ENCODE data around the gene FOXF1. TPM values are rescaled to one million over a fixed set of nuclear protein-coding genes. Genes with fewer than 3 reads are reported as not detected.

Gene FOXF1
- polyA plus RNA-seq, 1 donor: not detected

GRCh38 chr16:86534779-86535615 lies 24.7 kb downstream of the FOXF1 start:
- DNase-seq: no peak

- no peak for DNase-seq
These were observed 26.3 kb downstream of the FOXF1 start for GRCh38 chr16:86536621-86537020.

GRCh38 chr16:86537486-86537885 lies 27.2 kb downstream of the FOXF1 start:
- no peak for DNase-seq

GRCh38 chr16:86538196-86538780 lies 28.0 kb downstream of the FOXF1 start:
- DNase-seq: no peak

GRCh38 chr16:86540894-86541293 lies 30.6 kb downstream of the FOXF1 start:
- DNase-seq: no peak

GRCh38 chr16:86541560-86541959 lies 31.2 kb downstream of the FOXF1 start:
- DNase-seq: no peak

GRCh38 chr16:86542756-86543750 lies 32.7 kb downstream of the FOXF1 start:
- no peak for DNase-seq

GRCh38 chr16:86545481-86545880 lies 35.2 kb downstream of the FOXF1 start:
- DNase-seq: no peak

- no peak for DNase-seq
These were observed 35.8 kb downstream of the FOXF1 start for GRCh38 chr16:86545954-86546637.

GRCh38 chr16:86546638-86547013 lies 36.3 kb downstream of the FOXF1 start:
- no peak for DNase-seq

- no peak for DNase-seq
These were observed 37.0 kb downstream of the FOXF1 start for GRCh38 chr16:86547286-86547685.

GRCh38 chr16:86549076-86549892 lies 39.0 kb downstream of the FOXF1 start:
- no peak for DNase-seq

GRCh38 chr16:86549893-86550190 lies 39.5 kb downstream of the FOXF1 start:
- no peak for DNase-seq

GRCh38 chr16:86550281-86550680 lies 40.0 kb downstream of the FOXF1 start:
- DNase-seq: no peak

- no peak for DNase-seq
These were observed 43.0 kb downstream of the FOXF1 start for GRCh38 chr16:86553356-86553755.

- no peak for DNase-seq
These were observed 44.2 kb downstream of the FOXF1 start for GRCh38 chr16:86554599-86554916.

- DNase-seq: peak; percentile 98
These were observed 44.8 kb downstream of the FOXF1 start, which contains the start of gene MTHFSD for GRCh38 chr16:86554917-86555703. Gene MTHFSD (minus strand): TSS chr16:86555235. CDS start chr16:86555184, 51 bp downstream.

GRCh38 chr16:86555704-86556075 lies 45.4 kb downstream of the FOXF1 start:
- DNase-seq: no peak

- no peak for DNase-seq
These were observed 46.2 kb downstream of the FOXF1 start for GRCh38 chr16:86556576-86556975.

GRCh38 chr16:86557587-86557986 lies 47.3 kb downstream of the FOXF1 start:
- no peak for DNase-seq

Measured in hindlimb muscle (tissue), 1 donor.